Lower lobe of right lung (tissue), 2 donors: ENCODE results near the gene PI4KA. TPM values are rescaled to one million over a fixed set of nuclear protein-coding genes. Genes with fewer than 3 reads are reported as not detected.

Experiments used
- ATAC-seq, 2 donors: fragments of 200-7000 bp; cut with Tn5 transposase; one replicate each; pipeline ENCODE4 v1.9.1; 2020 to 2022; ENCODE audit warnings: mild to moderate bottlenecking in 2 of 2, moderate library complexity in 2 of 2
- DNase-seq: peaks from one replicate; pipeline ENCODE4 v3.0.0-alpha.2; 2020
- H3K27ac ChIP-seq: fragments of 200-600 bp; one replicate; pipeline ENCODE4 v1.8.0; 2022
- H3K27me3 ChIP-seq: fragments of 200-600 bp; one replicate; pipeline ENCODE4 v1.8.0; 2022; ENCODE audit warnings: low read depth
- H3K36me3 ChIP-seq: fragments of 200-600 bp; one replicate; pipeline ENCODE4 v1.8.0; 2022; ENCODE audit warnings: mild to moderate bottlenecking
- H3K4me1 ChIP-seq: fragments of 200-600 bp; one replicate; pipeline ENCODE4 v1.8.0; 2022
- H3K4me3 ChIP-seq: fragments of 200-600 bp; one replicate; pipeline ENCODE4 v1.8.0; 2022; ENCODE audit warnings: mild to moderate bottlenecking
- H3K9me3 ChIP-seq: fragments of 200-600 bp; one replicate; pipeline ENCODE4 v1.8.0; 2022
- CTCF ChIP-seq: fragments of 200-600 bp; IDR thresholded peaks from one replicate; pipeline ENCODE4 v1.8.0; 2022; ENCODE audit warnings: antibody characterized with exemption, mild to moderate bottlenecking
- intact Hi-C: fragments of 100-400 bp; cut with DNase I; formaldehyde crosslinking; loops from one replicate; pipeline ENCODE4 v1.11.0; 2022
- total RNA-seq: library from RNA; stranded (reverse); fragmentation: NEBNext Ultra II Directional; extraction: Animal tissue kit (Norgen Biotek cat#: 25700); gene quantifications from one replicate; pipeline ENCODE4 v1.2.1, GENCODE V29; 2021
- donor health status: DM: no; HTN: yes; CAD: no; lungs with severe emphysema.

The PI4KA gene
- total RNA-seq, 1 donor from 2014 or later, result 109 TPM

- H3K36me3 ChIP-seq, result peaks cover 84% of the 10 kb centered on the region
- ATAC-seq, result no peak
- intact Hi-C loops, result no loop called here
These were observed 25.8 kb upstream of the PI4KA start for GRCh38 chr22:20884454-20884853.

GRCh38 chr22:20882855-20883254 is 24.2 kb upstream of the PI4KA start:
- H3K9me3 ChIP-seq, result no peaks in the 10 kb centered on the region
- ATAC-seq, result no peak
- peaks cover 71% of the 10 kb centered on the region for H3K36me3 ChIP-seq
- DNase-seq, result no peak
- no peak overlapping the region for H3K4me3 ChIP-seq
- H3K27ac ChIP-seq, result no peak overlapping the region
- no peak for TF ChIP-seq CTCF
- intact Hi-C loops, result no loop called here
- peaks cover 12% of the 10 kb centered on the region for H3K4me1 ChIP-seq
- no peaks in the 10 kb centered on the region for H3K27me3 ChIP-seq

More at GRCh38 chr22:20884454-20884853, 25.8 kb upstream of the PI4KA start:
- Histone ChIP-seq H3K4me3 (no peak overlapping the region), H3K4me1 (peaks cover 12% of the 10 kb centered on the region), H3K27ac (no peak overlapping the region), H3K9me3 (no peaks in the 10 kb centered on the region), H3K27me3 (no peaks in the 10 kb centered on the region)
- TF ChIP-seq CTCF, result no peak
- DNase-seq, result no peak

GRCh38 chr22:20881869-20882815 is 23.5 kb upstream of the PI4KA start:
- Histone ChIP-seq H3K36me3 (peaks cover 71% of the 10 kb centered on the region), H3K4me1 (peaks cover 12% of the 10 kb centered on the region), H3K4me3 (no peak overlapping the region), H3K27me3 (no peaks in the 10 kb centered on the region), H3K27ac (no peak overlapping the region), H3K9me3 (no peaks in the 10 kb centered on the region)
- TF ChIP-seq CTCF, result no peak
- ATAC-seq (no peak), DNase-seq (no peak)
- intact Hi-C loops, result no loop called here

GRCh38 chr22:20881231-20881630 is 22.6 kb upstream of the PI4KA start:
- Histone ChIP-seq H3K36me3 (peaks cover 70% of the 10 kb centered on the region), H3K4me1 (peaks cover 11% of the 10 kb centered on the region), H3K27me3 (no peaks in the 10 kb centered on the region), H3K9me3 (no peaks in the 10 kb centered on the region), H3K27ac (no peak overlapping the region), H3K4me3 (no peak overlapping the region)
- ATAC-seq, result no peak
- intact Hi-C loops, result no loop called here
- TF ChIP-seq CTCF, result no peak
- DNase-seq, result no peak

- DNase-seq, result no peak
- Histone ChIP-seq H3K27me3 (no peaks in the 10 kb centered on the region), H3K4me3 (no peak overlapping the region), H3K36me3 (peaks cover 66% of the 10 kb centered on the region), H3K27ac (no peak overlapping the region), H3K4me1 (no peaks in the 10 kb centered on the region), H3K9me3 (no peaks in the 10 kb centered on the region)
- no peak for ATAC-seq
- TF ChIP-seq CTCF, result no peak
- intact Hi-C loops, result no loop called here
These were observed 19.1 kb upstream of the PI4KA start for GRCh38 chr22:20877715-20878114.
